ENCODE measurements around the gene ME1.
"Not testable (repeated sequence)": the region's sequence is repeated elsewhere in the genome, so short reads cannot be mapped to it uniquely, and the experiment has no call there.

The ME1 gene

DNA sequence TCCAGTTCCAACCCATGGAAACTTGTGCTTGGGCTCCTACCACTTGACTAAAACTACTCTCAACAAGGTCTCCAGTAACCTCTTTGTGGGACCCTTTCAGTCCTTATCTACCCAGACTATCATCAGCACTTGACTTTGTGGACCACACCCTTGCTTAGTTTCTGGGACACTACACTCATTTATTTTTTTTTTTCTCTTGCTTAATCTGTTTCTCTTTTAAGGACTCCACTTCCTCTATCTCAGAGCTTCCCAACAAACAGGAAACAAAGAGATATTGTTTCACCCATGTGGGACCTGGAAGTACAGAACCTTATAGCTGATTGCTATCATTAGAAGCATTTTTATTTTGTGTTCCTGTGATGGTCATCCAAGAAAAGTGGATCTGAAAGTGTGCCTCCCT is 28.8 kb upstream of the ME1 start:
- H3K27ac ChIP-seq: no peak overlapping the region
- TF ChIP-seq ZFX (IDR thresholded peaks at IDR 0.05; ENCODE audit: borderline replicate concordance): no peak
- TF ChIP-seq, protein P1, sequence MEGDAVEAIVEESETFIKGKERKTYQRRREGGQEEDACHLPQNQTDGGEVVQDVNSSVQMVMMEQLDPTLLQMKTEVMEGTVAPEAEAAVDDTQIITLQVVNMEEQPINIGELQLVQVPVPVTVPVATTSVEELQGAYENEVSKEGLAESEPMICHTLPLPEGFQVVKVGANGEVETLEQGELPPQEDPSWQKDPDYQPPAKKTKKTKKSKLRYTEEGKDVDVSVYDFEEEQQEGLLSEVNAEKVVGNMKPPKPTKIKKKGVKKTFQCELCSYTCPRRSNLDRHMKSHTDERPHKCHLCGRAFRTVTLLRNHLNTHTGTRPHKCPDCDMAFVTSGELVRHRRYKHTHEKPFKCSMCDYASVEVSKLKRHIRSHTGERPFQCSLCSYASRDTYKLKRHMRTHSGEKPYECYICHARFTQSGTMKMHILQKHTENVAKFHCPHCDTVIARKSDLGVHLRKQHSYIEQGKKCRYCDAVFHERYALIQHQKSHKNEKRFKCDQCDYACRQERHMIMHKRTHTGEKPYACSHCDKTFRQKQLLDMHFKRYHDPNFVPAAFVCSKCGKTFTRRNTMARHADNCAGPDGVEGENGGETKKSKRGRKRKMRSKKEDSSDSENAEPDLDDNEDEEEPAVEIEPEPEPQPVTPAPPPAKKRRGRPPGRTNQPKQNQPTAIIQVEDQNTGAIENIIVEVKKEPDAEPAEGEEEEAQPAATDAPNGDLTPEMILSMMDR (IDR thresholded peaks at IDR 0.05): no peak

DNA sequence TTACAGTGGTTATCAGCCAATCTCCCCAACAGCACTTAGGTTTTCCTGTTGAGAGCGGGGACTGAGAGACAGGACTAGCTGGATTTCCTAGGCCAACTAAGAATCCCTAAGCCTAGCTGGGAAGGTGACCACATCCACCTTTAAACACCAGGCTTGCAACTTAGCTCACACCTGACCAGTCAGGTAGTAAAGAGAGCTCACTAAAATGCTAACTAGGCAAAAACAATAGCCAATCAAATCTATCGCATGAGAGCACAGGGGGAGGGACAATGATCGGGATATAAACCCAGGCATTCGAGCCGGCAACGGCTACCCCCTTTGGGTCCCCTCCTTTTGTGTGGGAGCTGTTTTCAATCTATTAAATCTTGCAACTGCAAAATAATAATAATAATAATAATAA is 19.2 kb upstream of the ME1 start:
- H3K27ac ChIP-seq: not testable (repeated sequence)

DNA sequence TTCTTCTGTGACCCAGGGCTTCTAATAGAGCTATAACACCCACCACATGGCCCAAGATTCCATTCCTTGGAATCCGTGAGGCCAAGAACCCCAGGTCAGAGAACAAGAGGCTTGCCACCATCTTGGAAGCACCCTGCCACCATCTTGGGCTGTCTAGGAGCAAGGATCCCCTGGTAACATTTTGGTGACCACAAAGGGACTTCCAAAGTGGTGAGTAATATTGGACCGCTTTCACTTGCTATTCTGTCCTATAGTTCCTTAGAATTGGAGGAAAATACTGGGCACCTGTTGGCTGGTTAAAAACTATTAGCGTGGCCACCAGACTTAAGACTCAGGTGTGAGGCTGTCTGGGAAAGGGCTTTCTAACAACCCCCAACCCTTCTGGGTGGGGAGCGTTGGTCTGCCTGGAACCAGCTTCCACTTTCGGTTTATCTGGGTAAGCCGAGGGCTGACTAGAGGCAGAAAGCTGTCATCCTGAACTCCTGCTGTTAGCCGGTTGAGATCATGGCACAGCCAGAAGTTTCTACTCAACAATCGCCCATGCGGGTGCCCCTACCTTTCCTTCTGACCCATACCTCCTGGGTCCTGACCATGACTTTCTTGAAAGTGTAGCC is 13.3 kb upstream of the ME1 start:
- not testable (repeated sequence) for H3K27ac ChIP-seq

DNA sequence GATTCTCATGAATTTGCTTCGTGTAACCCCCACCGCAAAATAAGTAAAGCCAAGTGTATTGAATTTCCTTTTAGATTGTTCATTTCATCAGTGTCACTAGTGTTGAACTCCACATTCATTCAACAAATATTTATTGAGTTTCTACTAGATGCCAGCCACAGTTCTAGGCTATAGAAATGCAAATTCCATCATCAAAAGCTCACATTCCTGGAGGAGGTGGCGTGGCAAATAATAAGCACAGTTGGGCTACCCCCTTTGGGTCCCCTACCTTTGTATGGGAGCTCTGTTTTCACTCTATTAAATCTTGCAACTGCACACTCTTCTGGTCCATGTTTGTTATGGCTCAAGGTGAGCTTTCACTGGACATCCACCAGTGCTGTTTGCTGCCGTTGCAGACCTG is 12.7 kb upstream of the ME1 start:
- TF ChIP-seq, protein P1 (IDR thresholded peaks at IDR 0.05): no peak
- no peak for TF ChIP-seq ZFX (IDR thresholded peaks at IDR 0.05; ENCODE audit: borderline replicate concordance)
- H3K27ac ChIP-seq: no peak overlapping the region

- no peak for TF ChIP-seq ZFX (IDR thresholded peaks at IDR 0.05; ENCODE audit: borderline replicate concordance)
- TF ChIP-seq, protein P1 (IDR thresholded peaks at IDR 0.05): no peak
- no peak overlapping the region for H3K27ac ChIP-seq
Measured at GRCh38 chr6:83442752-83443151, 11.9 kb upstream of the ME1 start.

- TF ChIP-seq, protein P1 (IDR thresholded peaks at IDR 0.05): no peak
- TF ChIP-seq ZFX (IDR thresholded peaks at IDR 0.05; ENCODE audit: borderline replicate concordance): no peak
- no peak overlapping the region for H3K27ac ChIP-seq
Measured at GRCh38 chr6:83439201-83439600, 8.3 kb upstream of the ME1 start.

DNA sequence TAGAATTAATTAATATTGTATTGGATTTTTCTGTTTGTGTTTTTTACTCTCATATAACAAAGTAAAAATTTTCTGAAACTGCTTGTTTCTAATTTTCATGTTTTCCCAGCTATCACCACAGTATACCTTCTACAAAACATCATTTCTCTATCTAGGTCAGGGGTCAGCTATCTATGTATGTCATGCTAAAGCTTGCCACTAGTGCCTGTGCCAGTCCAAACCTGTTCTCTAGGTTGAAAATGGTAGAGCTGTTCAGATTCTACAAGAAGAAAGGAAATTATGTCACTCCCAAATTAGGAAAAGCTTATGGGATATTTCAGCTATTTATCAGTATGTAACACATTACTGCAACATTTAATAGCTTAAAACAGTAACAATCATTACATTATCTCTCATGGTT is 5.8 kb upstream of the ME1 start:
- TF ChIP-seq, protein P1 (IDR thresholded peaks at IDR 0.05): no peak
- no peak for TF ChIP-seq ZFX (IDR thresholded peaks at IDR 0.05; ENCODE audit: borderline replicate concordance)
- no peak overlapping the region for H3K27ac ChIP-seq

DNA sequence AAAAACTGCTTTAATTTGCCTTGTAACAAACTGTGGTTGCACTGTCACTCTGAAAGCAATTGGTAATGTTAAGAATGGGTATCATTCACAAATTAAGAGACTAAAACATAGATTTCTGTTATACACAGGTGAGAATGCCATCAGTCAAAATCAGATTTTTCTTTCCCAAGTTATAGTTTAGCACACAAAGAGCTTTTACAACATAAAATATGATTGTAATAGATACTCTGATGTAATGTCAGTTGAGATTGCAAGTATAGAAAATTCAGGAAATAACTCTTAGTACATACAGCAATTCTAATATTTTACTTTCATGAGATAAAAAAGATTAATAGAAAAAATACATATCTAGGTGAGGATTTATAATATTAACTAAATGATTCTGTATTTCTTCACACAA is 2.3 kb upstream of the ME1 start:
- no peak overlapping the region for H3K27ac ChIP-seq
- TF ChIP-seq ZFX (IDR thresholded peaks at IDR 0.05; ENCODE audit: borderline replicate concordance): no peak
- TF ChIP-seq, protein P1 (IDR thresholded peaks at IDR 0.05): no peak
